HepG2 (cell line): ENCODE measurements around the gene USP10. TPM values are rescaled to one million over a fixed set of nuclear protein-coding genes. Genes with fewer than 3 reads are reported as not detected.

Source experiments
- ARNTL ChIP-seq: sonication (generic); formaldehyde crosslinking; IDR thresholded peaks from 2 replicates; pipeline ENCODE4 v1.4.0; 2020; ENCODE audit warnings: mild to moderate bottlenecking, missing genetic modification reagents
- CBX5 ChIP-seq: sonication (generic); formaldehyde crosslinking; IDR thresholded peaks from 2 replicates; pipeline ENCODE4 v1.4.0; 2020; ENCODE audit warnings: missing genetic modification reagents, borderline replicate concordance
- EED ChIP-seq: sonication (generic); formaldehyde crosslinking; IDR thresholded peaks from 2 replicates; pipeline ENCODE4 v1.5.0; 2020; ENCODE audit warnings: mild to moderate bottlenecking, missing genetic modification reagents
- ELF1 ChIP-seq: sonication (generic); formaldehyde crosslinking; IDR thresholded peaks from 2 replicates; pipeline ENCODE4 v1.4.0; 2020; ENCODE audit warnings: missing genetic modification reagents
- FOSL1 ChIP-seq: sonication (generic); formaldehyde crosslinking; IDR thresholded peaks from 2 replicates; pipeline ENCODE4 v1.9.0; 2021; ENCODE audit warnings: missing genetic modification reagents, borderline replicate concordance
- HDAC1 ChIP-seq: sonication (generic); formaldehyde crosslinking; IDR thresholded peaks from 2 replicates; pipeline ENCODE4 v1.5.1; 2020; ENCODE audit warnings: mild to moderate bottlenecking, missing genetic modification reagents
- KLF13 ChIP-seq: sonication (generic); formaldehyde crosslinking; IDR thresholded peaks from 2 replicates; pipeline ENCODE4 v1.4.0; 2020; ENCODE audit warnings: mild to moderate bottlenecking, missing genetic modification reagents
- KLF16 ChIP-seq, 2 experiments: sonication (generic) in 1 of 2; formaldehyde crosslinking in 1 of 2; IDR thresholded peaks; 2 replicates each; pipeline versions ENCODE4 v1.6.1 to v1.8.0; 2016 to 2023; ENCODE audit warnings: missing genetic modification reagents in 2 of 2, missing compliant biosample characterization in 1 of 2
- MTF2 ChIP-seq: sonication (generic); formaldehyde crosslinking; IDR thresholded peaks from 2 replicates; pipeline ENCODE4 v1.5.0; 2020; ENCODE audit warnings: missing genetic modification reagents, borderline replicate concordance
- NR2F2 ChIP-seq: IDR thresholded peaks from 2 replicates; pipeline ENCODE4 v1.6.1; 2012; ENCODE audit warnings: low read depth, inconsistent platforms, borderline replicate concordance
- REL ChIP-seq: sonication (generic); formaldehyde crosslinking; conservative IDR thresholded peaks from 2 replicates; pipeline ENCODE4 v1.8.0; 2022; ENCODE audit warnings: mild to moderate bottlenecking, missing genetic modification reagents, moderate library complexity
- WIZ ChIP-seq: sonication (generic); formaldehyde crosslinking; IDR thresholded peaks from 2 replicates; pipeline ENCODE4 v1.5.1; 2020; ENCODE audit warnings: mild to moderate bottlenecking, missing genetic modification reagents
- ZFP36L2 ChIP-seq: sonication (generic); formaldehyde crosslinking; IDR thresholded peaks from 2 replicates; pipeline ENCODE4 v1.4.0; 2020; ENCODE audit warnings: missing genetic modification reagents
- ZNF317 ChIP-seq: sonication (generic); formaldehyde crosslinking; IDR thresholded peaks from 2 replicates; pipeline ENCODE4 v1.5.0; 2020; ENCODE audit warnings: mild to moderate bottlenecking, missing genetic modification reagents
- ZNF547 ChIP-seq: sonication (generic); formaldehyde crosslinking; IDR thresholded peaks from 2 replicates; pipeline ENCODE4 v1.5.1; 2020; ENCODE audit warnings: mild to moderate bottlenecking, missing genetic modification reagents
- ZNF567 ChIP-seq: sonication (generic); formaldehyde crosslinking; IDR thresholded peaks from 2 replicates; pipeline ENCODE4 v1.8.1; 2023; ENCODE audit warnings: mild to moderate bottlenecking, missing genetic modification reagents, borderline replicate concordance
- ZNF782 ChIP-seq: sonication (generic); formaldehyde crosslinking; IDR thresholded peaks from 2 replicates; pipeline ENCODE4 v1.4.0; 2020; ENCODE audit warnings: missing genetic modification reagents, mild to moderate bottlenecking, borderline replicate concordance
- polyA plus RNA-seq, 8 experiments: library from polyadenylated mRNA; depleted of rRNA in 3 of 8; stranded (reverse) in 7 of 8; unstranded in 1 of 8; fragments of >200 nt; fragmentation: Illumina TruSeq in 4 of 8; extraction: Trizol in 4 of 8; gene quantifications; 2 replicates each; pipeline versions ENCODE4 v1.2.1 to v1.2.3, GENCODE V29; 2011 to 2016; ENCODE audit warnings: low read depth in 4 of 8, missing spikeins in 1 of 8, mixed read lengths in 1 of 8; ENCODE audit not compliant: insufficient read depth in 1 of 8
- total RNA-seq, 5 experiments: library from RNA; depleted of rRNA; stranded (reverse); fragments of >200 nt; fragmentation: Illumina TruSeq; extraction: Trizol; gene quantifications; 2 replicates each; pipeline ENCODE4 v1.2.3, GENCODE V29; 2016; ENCODE audit warnings: low read depth in 1 of 5
- TF ChIP-seq, protein P1 (sequence below): sonication (generic); formaldehyde crosslinking; IDR thresholded peaks from 2 replicates; pipeline ENCODE4 v1.5.0; 2020; ENCODE audit warnings: mild to moderate bottlenecking, missing genetic modification reagents
- TF ChIP-seq, protein P2 (sequence below): IDR thresholded peaks from 2 replicates; pipeline ENCODE4 v1.6.1; 2016; ENCODE audit warnings: low read depth
- TF ChIP-seq, protein P3 (sequence below): IDR thresholded peaks from 2 replicates; pipeline ENCODE4 v1.6.1; 2016; ENCODE audit warnings: mild to moderate bottlenecking
- TF ChIP-seq, protein P4 (sequence below): sonication (generic); formaldehyde crosslinking; conservative IDR thresholded peaks from 2 replicates; pipeline ENCODE4 v1.4.0; 2020; ENCODE audit warnings: missing genetic modification reagents
- TF ChIP-seq, protein P5 (sequence below): IDR thresholded peaks from 2 replicates; pipeline ENCODE4 v1.6.1; 2016; ENCODE audit warnings: missing compliant biosample characterization, missing genetic modification reagents, borderline replicate concordance

The USP10 gene
- total and polyA plus RNA-seq, 2 of the 13 experiments (the other 11 are each of a cell fraction or from before 2014, with no cell fraction given), result 79.1 to 122 TPM

DNA sequence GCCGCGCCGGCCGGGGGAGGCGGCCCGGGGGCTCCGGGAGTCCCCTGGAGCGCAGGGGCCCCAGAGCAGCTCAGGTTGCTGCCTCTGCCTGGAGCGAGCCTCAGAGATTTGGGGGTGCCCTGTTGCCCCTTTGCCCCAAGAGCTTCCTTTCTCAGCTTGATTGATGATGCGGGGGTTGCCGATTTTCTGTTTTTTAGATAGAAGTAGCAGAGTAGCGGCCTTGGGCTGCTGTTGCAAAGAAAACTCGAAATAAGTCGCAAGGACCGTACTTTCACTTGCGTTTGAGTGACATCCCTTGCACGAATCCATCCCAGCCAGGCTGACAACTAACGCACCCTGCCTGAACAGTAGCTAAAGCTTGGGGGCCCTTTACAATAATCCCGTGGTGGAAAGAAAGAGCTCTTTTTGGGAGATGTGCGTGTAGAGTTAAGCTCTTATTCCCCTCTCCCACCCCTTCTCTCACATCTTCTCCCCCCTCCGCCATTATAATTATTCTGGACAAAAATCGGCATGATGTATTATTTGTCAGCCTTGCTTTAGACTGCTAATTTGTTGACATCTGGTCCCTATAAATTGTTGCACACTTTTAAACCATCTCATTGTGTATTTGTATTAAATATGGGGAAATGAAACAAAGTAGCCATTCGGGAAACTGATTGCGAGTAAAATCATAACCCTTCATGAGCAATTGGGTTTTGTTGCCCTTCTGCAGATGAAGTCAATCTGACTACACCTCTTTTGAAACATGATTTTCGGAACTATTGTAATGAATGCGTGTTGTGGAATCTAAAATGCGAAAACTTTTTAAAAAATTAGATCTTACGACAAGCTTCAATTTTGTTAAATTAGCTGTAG lies 873 bp downstream of the USP10 start (continued):
- TF ChIP-seq, protein P1, sequence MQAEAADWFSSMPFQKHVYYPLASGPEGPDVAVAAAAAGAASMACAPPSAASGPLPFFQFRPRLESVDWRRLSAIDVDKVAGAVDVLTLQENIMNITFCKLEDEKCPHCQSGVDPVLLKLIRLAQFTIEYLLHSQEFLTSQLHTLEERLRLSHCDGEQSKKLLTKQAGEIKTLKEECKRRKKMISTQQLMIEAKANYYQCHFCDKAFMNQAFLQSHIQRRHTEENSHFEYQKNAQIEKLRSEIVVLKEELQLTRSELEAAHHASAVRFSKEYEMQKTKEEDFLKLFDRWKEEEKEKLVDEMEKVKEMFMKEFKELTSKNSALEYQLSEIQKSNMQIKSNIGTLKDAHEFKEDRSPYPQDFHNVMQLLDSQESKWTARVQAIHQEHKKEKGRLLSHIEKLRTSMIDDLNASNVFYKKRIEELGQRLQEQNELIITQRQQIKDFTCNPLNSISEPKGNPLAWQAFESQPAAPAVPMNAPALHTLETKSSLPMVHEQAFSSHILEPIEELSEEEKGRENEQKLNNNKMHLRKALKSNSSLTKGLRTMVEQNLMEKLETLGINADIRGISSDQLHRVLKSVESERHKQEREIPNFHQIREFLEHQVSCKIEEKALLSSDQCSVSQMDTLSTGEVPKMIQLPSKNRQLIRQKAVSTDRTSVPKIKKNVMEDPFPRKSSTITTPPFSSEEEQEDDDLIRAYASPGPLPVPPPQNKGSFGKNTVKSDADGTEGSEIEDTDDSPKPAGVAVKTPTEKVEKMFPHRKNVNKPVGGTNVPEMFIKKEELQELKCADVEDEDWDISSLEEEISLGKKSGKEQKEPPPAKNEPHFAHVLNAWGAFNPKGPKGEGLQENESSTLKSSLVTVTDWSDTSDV, result no peak
- TF ChIP-seq FOSL1, result no peak
- TF ChIP-seq ARNTL (CRISPR knock-in tag), result no peak
- no peak for TF ChIP-seq ZNF317 (CRISPR knock-in tag)
- TF ChIP-seq, protein P2, sequence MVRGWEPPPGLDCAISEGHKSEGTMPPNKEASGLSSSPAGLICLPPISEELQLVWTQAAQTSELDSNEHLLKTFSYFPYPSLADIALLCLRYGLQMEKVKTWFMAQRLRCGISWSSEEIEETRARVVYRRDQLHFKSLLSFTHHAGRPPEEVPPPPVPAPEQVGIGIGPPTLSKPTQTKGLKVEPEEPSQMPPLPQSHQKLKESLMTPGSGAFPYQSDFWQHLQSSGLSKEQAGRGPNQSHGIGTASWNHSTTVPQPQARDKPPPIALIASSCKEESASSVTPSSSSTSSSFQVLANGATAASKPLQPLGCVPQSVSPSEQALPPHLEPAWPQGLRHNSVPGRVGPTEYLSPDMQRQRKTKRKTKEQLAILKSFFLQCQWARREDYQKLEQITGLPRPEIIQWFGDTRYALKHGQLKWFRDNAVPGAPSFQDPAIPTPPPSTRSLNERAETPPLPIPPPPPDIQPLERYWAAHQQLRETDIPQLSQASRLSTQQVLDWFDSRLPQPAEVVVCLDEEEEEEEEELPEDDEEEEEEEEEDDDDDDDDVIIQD (CRISPR knock-in tag), result no peak
- 0 out of 2 replicates have a peak, but pooled peaks have one; percentile 2 for TF ChIP-seq EED (CRISPR knock-in tag)
- TF ChIP-seq NR2F2, result no peak
- TF ChIP-seq, protein P3, sequence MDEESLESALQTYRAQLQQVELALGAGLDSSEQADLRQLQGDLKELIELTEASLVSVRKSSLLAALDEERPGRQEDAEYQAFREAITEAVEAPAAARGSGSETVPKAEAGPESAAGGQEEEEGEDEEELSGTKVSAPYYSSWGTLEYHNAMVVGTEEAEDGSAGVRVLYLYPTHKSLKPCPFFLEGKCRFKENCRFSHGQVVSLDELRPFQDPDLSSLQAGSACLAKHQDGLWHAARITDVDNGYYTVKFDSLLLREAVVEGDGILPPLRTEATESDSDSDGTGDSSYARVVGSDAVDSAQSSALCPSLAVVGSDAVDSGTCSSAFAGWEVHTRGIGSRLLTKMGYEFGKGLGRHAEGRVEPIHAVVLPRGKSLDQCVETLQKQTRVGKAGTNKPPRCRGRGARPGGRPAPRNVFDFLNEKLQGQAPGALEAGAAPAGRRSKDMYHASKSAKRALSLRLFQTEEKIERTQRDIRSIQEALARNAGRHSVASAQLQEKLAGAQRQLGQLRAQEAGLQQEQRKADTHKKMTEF (CRISPR knock-in tag), result no peak
- no peak for TF ChIP-seq REL (CRISPR knock-in tag)
- TF ChIP-seq ZNF782 (CRISPR knock-in tag), result no peak
- TF ChIP-seq ZFP36L2 (CRISPR knock-in tag), result no peak
- TF ChIP-seq, protein P4, sequence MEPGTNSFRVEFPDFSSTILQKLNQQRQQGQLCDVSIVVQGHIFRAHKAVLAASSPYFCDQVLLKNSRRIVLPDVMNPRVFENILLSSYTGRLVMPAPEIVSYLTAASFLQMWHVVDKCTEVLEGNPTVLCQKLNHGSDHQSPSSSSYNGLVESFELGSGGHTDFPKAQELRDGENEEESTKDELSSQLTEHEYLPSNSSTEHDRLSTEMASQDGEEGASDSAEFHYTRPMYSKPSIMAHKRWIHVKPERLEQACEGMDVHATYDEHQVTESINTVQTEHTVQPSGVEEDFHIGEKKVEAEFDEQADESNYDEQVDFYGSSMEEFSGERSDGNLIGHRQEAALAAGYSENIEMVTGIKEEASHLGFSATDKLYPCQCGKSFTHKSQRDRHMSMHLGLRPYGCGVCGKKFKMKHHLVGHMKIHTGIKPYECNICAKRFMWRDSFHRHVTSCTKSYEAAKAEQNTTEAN (CRISPR knock-in tag), result no peak
- TF ChIP-seq, protein P5, sequence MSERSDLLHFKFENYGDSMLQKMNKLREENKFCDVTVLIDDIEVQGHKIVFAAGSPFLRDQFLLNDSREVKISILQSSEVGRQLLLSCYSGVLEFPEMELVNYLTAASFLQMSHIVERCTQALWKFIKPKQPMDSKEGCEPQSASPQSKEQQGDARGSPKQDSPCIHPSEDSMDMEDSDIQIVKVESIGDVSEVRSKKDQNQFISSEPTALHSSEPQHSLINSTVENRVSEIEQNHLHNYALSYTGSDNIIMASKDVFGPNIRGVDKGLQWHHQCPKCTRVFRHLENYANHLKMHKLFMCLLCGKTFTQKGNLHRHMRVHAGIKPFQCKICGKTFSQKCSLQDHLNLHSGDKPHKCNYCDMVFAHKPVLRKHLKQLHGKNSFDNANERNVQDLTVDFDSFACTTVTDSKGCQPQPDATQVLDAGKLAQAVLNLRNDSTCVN, result no peak
- TF ChIP-seq ELF1, result no peak
- 0 out of 2 replicates have a peak, but pooled peaks have one; percentile 8 for TF ChIP-seq KLF13
- TF ChIP-seq MTF2 (CRISPR knock-in tag), result 0 out of 2 replicates have a peak, but pooled peaks have one; percentile 46
- no peak for TF ChIP-seq ZNF567
- no peak for TF ChIP-seq CBX5 (CRISPR knock-in tag)
- no peak for TF ChIP-seq HDAC1 (CRISPR knock-in tag)
- no peak for TF ChIP-seq WIZ (CRISPR knock-in tag)
- TF ChIP-seq ZNF547 (CRISPR knock-in tag), result 0 out of 2 replicates have a peak, but pooled peaks have one; percentile 12
- no peak for TF ChIP-seq KLF16 (CRISPR knock-in tag; IDR thresholded peaks at IDR 0.05)
